Fibroblast of skin of right biceps (primary cell): ENCODE data around the gene PTPRN2.

Source experiments
- DNase-seq: peaks from one replicate; pipeline ENCODE4 v3.0.0-alpha.2; 2013

PTPRN2 gene

GRCh38 chr7:157881048-157881771 lies 706.4 kb downstream of the PTPRN2 start:
- no peak for DNase-seq

GRCh38 chr7:157879391-157879790 lies 708.2 kb downstream of the PTPRN2 start:
- no peak for DNase-seq

GRCh38 chr7:157877298-157878090 lies 710.1 kb downstream of the PTPRN2 start:
- no peak for DNase-seq

- no peak for DNase-seq
Measured at GRCh38 chr7:157876469-157877285, 710.9 kb downstream of the PTPRN2 start.

GRCh38 chr7:157875230-157876179 lies 712.1 kb downstream of the PTPRN2 start:
- no peak for DNase-seq

- DNase-seq = no peak
Measured at GRCh38 chr7:157874870-157875229, 712.8 kb downstream of the PTPRN2 start.

DNA sequence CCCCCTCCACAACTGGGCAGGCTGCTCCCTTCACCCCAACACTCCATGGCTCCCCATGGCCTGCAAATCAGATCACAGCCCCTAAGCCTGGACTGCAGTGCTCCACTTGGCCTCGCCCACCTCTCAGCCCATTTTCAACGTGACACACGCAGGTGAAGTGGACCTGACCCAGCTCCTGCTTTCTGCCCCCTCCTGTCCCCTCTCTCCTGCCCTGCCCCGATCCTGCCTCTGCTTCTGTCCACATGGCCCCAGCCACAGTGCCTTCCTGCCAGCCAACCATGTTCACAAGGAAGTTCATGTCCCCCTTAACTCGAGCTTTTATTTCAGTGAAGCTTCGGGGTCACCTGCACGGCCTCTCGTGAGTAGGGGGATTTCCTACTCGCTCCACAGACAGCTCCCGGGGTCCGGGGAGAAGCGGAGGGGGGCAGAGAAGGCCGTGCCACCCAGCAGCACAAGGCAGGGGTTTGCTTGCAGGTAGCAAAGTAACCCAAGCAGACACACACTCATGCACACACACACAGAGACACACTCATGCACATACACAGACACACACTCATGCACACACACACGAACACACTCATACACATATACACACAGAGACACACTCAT lies 713.3 kb downstream of the PTPRN2 start:
- no peak for DNase-seq

- no peak for DNase-seq
Measured at GRCh38 chr7:157873664-157874063, 714.0 kb downstream of the PTPRN2 start.

DNA sequence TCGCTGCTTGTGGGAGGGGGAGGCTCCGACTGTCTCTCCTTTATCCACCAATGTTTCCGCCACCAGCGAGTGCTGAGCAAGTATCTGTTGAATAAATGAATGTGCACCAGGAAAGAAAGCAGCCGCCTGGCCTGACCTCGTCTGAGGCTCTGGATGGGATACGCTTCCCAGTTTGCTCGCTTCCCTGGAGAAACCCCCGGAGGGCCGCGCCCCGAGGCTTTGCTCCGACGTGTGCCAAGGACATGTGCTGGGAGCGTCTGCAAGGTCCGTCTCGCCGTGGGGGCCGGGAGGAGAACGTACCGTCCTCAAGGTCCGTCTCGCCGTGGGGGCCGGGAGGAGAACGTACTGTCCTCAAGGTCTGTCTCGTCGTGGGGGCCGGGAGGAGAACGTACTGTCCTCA lies 714.4 kb downstream of the PTPRN2 start:
- no peak for DNase-seq

GRCh38 chr7:157872447-157872846 lies 715.2 kb downstream of the PTPRN2 start:
- DNase-seq = no peak

GRCh38 chr7:157871681-157872080 lies 715.9 kb downstream of the PTPRN2 start:
- no peak for DNase-seq

GRCh38 chr7:157870644-157871290 lies 716.9 kb downstream of the PTPRN2 start:
- DNase-seq = no peak

GRCh38 chr7:157869793-157870192 lies 717.8 kb downstream of the PTPRN2 start:
- DNase-seq = no peak

GRCh38 chr7:157867685-157868305 lies 719.8 kb downstream of the PTPRN2 start:
- no peak for DNase-seq

DNA sequence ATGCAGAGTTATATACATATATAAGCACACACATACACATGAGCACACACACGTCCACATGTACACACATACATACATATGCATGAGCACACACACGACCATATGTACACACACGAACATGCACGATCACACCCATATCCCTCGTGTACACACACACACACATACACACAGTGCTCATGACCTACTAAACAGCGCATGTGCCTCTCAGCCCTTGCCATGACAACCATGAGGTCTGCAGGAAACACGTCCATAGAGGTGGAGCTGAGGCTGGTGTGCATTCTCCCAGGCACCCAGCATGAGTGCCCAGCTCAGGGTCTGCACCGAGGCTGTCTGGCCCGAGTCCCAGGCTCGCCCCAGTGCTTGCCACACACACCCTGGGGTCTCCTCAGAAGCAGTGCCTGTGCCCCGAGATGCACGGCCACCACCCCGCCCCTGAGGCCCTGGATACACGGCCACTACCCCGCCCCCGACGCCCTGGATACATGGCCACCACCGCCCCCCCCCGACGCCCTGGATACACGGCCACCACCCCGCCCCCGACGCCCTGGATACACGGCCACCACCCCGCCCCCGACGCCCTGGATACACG lies 721.2 kb downstream of the PTPRN2 start:
- DNase-seq = no peak

GRCh38 chr7:157865351-157866165 lies 722.1 kb downstream of the PTPRN2 start:
- no peak for DNase-seq

DNA sequence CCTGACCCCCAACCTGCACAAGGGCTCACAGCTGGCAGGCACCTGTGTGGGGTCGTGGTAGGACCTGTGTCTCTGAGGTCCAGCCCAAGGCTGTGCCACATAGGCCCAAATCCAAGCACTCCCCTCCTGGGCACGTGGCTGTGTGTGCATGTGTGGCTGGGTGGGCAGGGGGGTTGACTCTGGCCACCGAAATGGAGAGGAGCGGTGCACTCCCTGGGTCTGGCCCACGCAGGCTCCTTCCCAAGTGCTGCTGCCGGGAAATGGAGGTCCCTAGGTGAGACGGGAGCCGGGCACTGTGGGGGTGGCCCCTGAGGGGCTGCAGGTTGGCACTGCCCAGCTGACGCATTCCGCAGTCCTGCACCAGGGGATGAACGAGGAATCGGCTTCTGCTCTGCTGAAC lies 722.7 kb downstream of the PTPRN2 start:
- no peak for DNase-seq

DNA sequence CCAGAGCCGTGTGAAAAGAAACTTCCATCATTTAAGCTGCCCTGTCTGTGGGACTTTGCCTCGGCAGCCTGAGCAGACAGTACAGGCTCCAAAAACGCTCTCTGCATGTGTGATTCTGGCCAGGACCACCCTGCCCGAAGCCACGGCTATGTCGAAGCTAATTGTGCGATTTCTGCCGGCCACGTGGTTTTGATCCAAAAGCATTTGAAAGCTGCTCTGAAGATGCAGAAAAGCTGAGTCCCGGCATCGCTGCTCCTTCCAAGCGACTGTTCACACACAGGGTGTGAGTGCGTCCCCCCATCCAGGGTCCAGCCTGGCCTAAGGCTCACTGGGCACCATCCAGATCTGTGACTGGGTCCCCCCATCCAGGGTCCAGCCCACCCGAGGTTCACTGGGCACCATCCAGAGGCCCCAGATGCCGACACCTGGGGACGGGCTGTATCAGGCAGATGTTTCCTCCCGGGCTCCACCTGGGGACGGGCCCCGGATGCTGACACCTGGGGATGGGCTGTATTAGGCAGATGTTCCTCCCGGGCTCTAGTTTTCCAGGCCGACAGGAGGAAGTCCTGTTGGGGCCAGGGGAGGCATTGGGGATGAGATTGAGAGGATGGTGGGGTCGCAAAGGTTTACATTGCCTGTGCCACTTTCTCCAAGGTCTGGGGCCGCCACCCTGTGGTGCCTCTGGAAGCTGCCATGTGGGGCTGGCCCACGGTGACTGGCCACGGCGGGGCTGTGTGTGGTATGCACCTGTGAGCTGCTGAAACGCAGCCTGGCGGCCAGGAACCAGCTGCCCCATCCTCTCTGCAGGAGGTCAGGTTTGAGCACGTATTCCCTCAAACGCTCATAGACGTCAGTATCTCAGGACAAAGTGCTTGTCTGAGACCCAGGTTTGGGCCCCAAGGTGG lies 723.5 kb downstream of the PTPRN2 start:
- DNase-seq = no peak

DNA sequence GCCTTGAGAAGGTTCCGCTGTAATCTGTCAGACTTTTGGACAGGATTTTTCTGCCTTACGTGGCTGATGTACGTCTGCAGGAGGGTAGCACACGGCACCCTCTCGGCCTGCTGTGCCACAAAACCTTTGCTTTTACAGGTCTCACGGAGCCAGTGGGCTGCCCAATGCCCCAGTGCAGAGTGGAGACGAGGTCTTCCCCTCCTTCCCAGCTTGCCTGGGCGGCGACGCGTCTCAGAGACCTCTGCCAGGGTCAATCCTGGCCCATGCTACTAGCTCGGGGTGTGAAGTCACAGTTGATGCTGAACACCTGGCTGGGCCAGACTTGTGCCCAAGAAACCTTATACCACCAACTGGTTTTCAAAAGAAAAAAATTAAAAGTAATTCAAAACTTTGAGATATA lies 724.4 kb downstream of the PTPRN2 start:
- DNase-seq = no peak
